ENCODE measurements around the gene PAX6. TPM values are rescaled to one million over a fixed set of nuclear protein-coding genes. Genes with fewer than 3 reads are reported as not detected.

PAX6 gene
- total RNA-seq, 3 donors from 2014 or later: 0.88 TPM; not detected in 2

- no peak for DNase-seq (ENCODE audit: low spot score in 2 of 2)
- TF ChIP-seq, protein P1, sequence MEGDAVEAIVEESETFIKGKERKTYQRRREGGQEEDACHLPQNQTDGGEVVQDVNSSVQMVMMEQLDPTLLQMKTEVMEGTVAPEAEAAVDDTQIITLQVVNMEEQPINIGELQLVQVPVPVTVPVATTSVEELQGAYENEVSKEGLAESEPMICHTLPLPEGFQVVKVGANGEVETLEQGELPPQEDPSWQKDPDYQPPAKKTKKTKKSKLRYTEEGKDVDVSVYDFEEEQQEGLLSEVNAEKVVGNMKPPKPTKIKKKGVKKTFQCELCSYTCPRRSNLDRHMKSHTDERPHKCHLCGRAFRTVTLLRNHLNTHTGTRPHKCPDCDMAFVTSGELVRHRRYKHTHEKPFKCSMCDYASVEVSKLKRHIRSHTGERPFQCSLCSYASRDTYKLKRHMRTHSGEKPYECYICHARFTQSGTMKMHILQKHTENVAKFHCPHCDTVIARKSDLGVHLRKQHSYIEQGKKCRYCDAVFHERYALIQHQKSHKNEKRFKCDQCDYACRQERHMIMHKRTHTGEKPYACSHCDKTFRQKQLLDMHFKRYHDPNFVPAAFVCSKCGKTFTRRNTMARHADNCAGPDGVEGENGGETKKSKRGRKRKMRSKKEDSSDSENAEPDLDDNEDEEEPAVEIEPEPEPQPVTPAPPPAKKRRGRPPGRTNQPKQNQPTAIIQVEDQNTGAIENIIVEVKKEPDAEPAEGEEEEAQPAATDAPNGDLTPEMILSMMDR (IDR thresholded peaks at IDR 0.05): no peak
- TF ChIP-seq POLR2AphosphoS5 (IDR thresholded peaks at IDR 0.05) (no peak), POLR2A (IDR thresholded peaks at IDR 0.05) (no peak)
- intact Hi-C loops (cut with DNase I; ENCODE audit: low total_unique reads): no loop called here
- no peaks in the 10 kb centered on the region for H3K4me1 ChIP-seq
- no peak overlapping the region for H3K27ac ChIP-seq
- no peak overlapping the region for H3K4me3 ChIP-seq
- H3K27me3 ChIP-seq: no peaks in the 10 kb centered on the region
- no peaks in the 10 kb centered on the region for H3K36me3 ChIP-seq
- no peaks in the 10 kb centered on the region for H3K9me3 ChIP-seq
Measured at GRCh38 chr11:31764766-31765165, 46.4 kb downstream of the PAX6 start.

- Histone ChIP-seq H3K4me3 (no peak overlapping the region), H3K27me3 (no peaks in the 10 kb centered on the region), H3K9me3 (no peaks in the 10 kb centered on the region), H3K27ac (no peak overlapping the region), H3K4me1 (no peaks in the 10 kb centered on the region), H3K36me3 (no peaks in the 10 kb centered on the region)
- TF ChIP-seq, protein P1 (IDR thresholded peaks at IDR 0.05): no peak
- no peak for TF ChIP-seq POLR2A (IDR thresholded peaks at IDR 0.05)
- TF ChIP-seq POLR2AphosphoS5 (IDR thresholded peaks at IDR 0.05): no peak
- no peak for DNase-seq (ENCODE audit: low spot score in 2 of 2)
- intact Hi-C loops (cut with DNase I; ENCODE audit: low total_unique reads): no loop called here
Measured at GRCh38 chr11:31764261-31764660, 46.9 kb downstream of the PAX6 start.

DNA sequence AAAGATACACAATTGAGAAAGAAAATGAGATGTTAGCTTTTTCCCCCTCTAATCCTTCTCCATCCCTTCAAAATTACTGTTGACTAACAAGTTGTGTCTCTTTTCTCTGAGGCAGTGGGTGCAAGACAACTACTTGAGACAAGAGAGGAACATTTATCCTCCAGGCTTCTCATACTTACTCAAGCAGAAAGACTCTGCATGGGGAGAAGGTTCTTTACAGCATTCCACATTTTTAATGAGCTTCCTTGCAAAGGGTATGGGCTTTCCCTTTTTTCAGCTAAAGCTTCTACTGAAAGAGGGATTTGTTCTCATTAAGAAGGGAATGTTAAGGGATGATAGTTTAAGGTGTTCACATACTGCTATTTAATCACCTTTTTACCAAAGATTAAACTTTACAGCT lies 47.8 kb downstream of the PAX6 start:
- intact Hi-C loops (cut with DNase I; ENCODE audit: low total_unique reads): no loop called here
- no peaks in the 10 kb centered on the region for H3K27me3 ChIP-seq
- no peak for TF ChIP-seq POLR2A (IDR thresholded peaks at IDR 0.05)
- no peak for TF ChIP-seq POLR2AphosphoS5 (IDR thresholded peaks at IDR 0.05)
- TF ChIP-seq, protein P1 (IDR thresholded peaks at IDR 0.05): no peak
- H3K9me3 ChIP-seq: no peaks in the 10 kb centered on the region
- DNase-seq (ENCODE audit: low spot score in 2 of 2): no peak
- no peak overlapping the region for H3K27ac ChIP-seq
- no peaks in the 10 kb centered on the region for H3K36me3 ChIP-seq
- no peaks in the 10 kb centered on the region for H3K4me1 ChIP-seq
- no peak overlapping the region for H3K4me3 ChIP-seq

- Histone ChIP-seq H3K4me3 (no peak overlapping the region), H3K4me1 (no peaks in the 10 kb centered on the region), H3K27ac (no peak overlapping the region), H3K27me3 (no peaks in the 10 kb centered on the region), H3K36me3 (no peaks in the 10 kb centered on the region), H3K9me3 (no peaks in the 10 kb centered on the region)
- DNase-seq (ENCODE audit: low spot score in 2 of 2): no peak
- TF ChIP-seq, protein P1 (IDR thresholded peaks at IDR 0.05): no peak
- TF ChIP-seq POLR2A (IDR thresholded peaks at IDR 0.05) (no peak), POLR2AphosphoS5 (IDR thresholded peaks at IDR 0.05) (no peak)
- intact Hi-C loops (cut with DNase I; ENCODE audit: low total_unique reads): no loop called here
Measured at GRCh38 chr11:31761636-31762035, 49.5 kb downstream of the PAX6 start.

GRCh38 chr11:31757260-31757835 lies 53.8 kb downstream of the PAX6 start:
- TF ChIP-seq POLR2A (IDR thresholded peaks at IDR 0.05): no peak
- TF ChIP-seq POLR2AphosphoS5 (IDR thresholded peaks at IDR 0.05): no peak
- TF ChIP-seq, protein P1 (IDR thresholded peaks at IDR 0.05): no peak
- intact Hi-C loops (cut with DNase I; ENCODE audit: low total_unique reads): no loop called here
- Histone ChIP-seq H3K36me3 (no peaks in the 10 kb centered on the region), H3K27me3 (no peaks in the 10 kb centered on the region), H3K27ac (no peak overlapping the region), H3K4me3 (no peak overlapping the region), H3K9me3 (no peaks in the 10 kb centered on the region), H3K4me1 (no peaks in the 10 kb centered on the region)
- no peak for DNase-seq (ENCODE audit: low spot score in 2 of 2)

Data from breast epithelium (tissue), 4 donors.